MV-4-11 (cell line): ENCODE measurements around the gene CST11.

ENCODE experiments used
- DNase-seq: peaks from one replicate; lab custom pipeline; 2025; lab: John Stamatoyannopoulos, UW

CST11 gene

GRCh38 chr20:23453549-23454543 lies 1.2 kb upstream of the CST11 start:
- no peak for DNase-seq

GRCh38 chr20:23451956-23452487 lies 654 bp downstream of the CST11 start:
- no peak for DNase-seq

DNA sequence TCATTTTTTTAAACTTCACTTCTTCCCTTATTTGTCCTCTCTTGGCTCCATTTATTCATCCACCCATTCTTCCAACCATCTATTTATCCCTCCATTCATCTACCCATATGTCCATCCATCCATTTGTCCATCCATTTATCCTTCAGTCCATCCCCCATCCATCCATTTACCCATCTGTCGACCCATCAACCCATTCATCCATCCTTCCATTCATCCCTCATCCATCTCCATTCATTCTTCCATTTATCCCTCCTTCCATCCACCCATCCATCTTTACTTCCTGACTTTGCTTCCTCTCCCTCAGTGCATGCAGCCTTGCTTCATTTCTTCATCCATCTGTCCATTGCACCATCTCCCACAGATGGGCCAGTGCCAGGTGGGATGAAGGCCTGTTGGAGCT lies 1.8 kb downstream of the CST11 start:
- DNase-seq, result no peak

GRCh38 chr20:23449421-23449820 lies 3.3 kb downstream of the CST11 start:
- DNase-seq, result peak; percentile 36

DNA sequence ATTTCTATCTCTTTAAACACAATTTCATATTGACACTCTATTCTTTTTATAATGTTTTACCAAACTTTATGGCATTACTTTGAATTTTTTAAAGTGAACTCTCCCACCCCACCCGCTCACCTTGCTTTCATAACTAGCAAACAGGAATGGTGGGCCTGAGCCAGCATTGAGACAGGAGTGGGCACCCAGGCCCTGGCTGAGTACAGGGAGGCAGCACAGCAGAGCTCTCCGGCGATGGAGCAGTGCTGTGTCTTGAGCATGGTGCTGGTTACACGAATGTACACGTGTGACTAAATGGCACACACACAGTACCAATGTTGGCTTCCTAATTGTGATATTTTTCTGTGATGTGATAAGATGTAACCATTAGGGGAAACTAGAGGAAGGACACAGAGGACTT lies 4.5 kb downstream of the CST11 start:
- no peak for DNase-seq

DNA sequence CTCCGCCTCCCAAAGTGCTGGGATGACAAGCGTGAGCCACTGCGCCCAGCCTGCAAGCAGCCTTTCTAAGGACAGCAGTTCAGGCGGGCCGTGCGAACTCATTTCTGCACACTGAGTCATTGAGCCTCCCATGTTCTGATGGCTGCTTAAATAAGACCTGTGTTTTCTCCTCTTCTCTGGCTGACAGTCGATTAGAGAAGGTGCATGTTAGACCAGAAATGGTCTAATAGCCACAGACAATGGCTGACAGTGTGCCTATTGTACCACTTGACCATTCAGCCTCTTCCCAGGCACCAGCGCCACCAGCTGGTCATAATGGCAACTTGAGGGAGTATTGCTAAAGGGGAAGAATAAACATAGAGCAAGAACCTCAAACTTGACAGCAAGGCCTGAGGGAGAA lies 6.2 kb downstream of the CST11 start:
- DNase-seq, result peak; percentile 54

DNA sequence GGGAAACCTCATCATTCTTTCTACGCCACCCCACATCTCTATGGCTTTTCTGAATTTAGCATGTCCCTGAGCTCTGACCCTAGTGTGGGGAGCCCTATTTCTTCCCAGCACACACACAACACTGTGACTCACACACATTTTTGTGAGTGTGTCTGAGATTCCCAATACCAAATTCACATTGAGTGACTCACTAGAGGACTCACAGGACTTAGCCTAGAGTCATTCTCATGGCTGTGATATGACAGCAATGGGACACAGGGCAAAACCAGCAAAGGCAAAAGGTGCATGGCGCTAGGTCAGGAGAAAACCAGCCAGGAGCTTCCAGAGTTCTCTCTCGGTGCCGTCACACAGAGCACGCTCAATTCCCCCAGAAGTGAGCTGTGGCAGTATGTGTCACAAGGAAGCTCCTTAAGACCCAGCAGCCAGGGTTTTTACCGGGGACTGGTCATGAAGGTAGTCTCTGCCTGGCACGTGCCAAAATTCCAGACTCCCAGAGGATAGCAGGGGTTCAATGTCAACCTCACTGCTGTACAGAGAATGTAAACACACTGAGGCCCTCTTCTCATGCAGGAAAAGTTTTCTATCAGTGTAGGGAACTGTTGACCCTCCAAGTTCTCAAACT lies 7.0 kb downstream of the CST11 start:
- DNase-seq, result no peak

DNA sequence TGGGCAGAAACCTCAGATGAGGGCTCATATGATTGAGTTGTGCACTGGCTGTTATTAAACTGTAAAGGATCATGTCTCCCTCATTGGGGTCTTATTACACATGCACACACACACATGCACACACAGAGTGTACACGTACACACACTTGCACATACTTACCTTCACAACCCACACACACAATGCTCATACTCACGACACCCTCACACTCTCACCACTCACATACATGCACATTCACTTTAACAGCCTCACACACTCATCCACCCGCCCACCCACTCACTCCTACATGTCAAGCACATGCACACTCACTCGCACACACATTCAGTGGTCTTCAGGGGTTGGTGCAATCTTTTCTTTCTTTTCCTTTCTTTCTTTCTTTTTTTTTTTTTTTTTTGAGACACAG lies 7.8 kb downstream of the CST11 start:
- no peak for DNase-seq

DNA sequence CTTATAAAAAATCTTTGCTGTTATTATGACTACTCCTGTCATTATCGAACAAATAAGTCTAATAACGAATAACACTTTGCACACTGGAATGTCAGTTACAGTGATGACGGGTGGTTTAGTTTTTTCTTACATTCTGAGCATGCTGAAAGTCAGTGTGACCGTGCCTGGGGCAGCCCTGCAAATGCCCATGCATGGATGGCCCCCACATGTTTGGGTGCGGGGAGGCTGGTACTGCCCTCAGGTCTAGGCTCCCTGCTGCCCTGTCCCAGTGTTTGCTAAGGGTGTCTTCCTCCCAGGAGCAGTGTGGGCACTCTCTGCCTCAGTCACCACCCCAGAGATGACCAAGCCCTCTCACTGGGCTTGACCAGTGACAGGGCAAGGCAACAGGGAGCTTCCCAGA lies 10.2 kb downstream of the CST11 start:
- DNase-seq, result no peak

DNA sequence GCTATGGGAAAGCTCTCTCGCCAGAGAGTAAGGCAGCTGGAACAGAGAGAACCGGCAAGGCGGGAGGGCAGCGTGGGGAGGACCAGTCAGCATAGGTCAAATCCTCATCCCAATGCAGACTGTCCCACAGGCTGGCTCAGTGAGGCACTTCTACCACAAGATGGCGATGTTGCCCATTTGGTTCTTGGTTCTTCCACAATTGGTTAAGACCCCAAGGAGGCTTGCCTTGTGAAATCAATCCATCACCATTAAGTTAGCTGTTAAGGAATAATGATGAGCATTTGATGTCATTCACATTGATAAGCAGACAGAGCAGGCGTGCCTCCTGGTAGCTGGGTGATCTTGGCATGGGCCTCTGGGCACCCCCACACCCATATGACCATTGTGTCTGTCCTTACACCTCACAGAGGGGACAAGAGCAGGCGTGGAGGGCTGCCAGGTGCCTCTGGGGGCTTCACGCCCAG lies 10.8 kb downstream of the CST11 start:
- peak; percentile 65 for DNase-seq

DNA sequence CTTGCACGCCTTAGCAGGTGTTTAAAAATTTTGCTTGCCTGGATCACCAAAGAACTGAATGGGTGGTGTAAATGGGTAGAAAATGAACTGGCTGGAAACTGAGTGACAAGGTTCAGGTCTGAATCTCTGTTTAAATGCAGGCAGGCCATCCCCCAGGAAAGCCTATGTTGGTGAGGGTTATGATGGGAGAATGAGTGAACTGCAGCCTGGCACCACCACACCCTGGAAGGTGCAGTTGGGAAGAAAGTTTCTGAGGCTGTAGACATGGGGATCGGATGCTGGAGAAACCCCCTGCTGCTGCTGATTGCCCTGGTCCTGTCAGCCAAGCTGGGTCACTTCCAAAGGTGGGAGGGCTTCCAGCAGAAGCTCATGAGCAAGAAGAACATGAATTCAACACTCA lies 12.7 kb downstream of the CST11 start:
- no peak for DNase-seq

DNA sequence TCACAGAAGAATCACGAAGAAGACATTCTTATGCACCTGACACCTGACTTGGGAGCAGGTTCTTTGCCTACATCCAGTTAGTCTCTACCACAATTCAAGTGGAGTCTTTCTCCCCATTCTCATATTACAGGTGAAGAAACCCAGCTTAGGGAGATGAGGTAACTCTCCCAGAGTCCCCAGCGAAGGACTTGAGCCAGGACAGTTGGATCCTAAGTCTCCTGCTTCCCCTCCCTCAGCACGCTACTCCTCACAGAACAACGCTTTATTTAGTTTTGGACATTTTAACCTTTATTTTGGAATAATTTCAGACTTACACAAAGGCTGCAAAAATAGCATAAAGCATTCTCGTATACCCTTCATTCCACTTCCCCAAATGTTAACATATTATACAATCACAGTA lies 14.0 kb downstream of the CST11 start:
- no peak for DNase-seq

DNA sequence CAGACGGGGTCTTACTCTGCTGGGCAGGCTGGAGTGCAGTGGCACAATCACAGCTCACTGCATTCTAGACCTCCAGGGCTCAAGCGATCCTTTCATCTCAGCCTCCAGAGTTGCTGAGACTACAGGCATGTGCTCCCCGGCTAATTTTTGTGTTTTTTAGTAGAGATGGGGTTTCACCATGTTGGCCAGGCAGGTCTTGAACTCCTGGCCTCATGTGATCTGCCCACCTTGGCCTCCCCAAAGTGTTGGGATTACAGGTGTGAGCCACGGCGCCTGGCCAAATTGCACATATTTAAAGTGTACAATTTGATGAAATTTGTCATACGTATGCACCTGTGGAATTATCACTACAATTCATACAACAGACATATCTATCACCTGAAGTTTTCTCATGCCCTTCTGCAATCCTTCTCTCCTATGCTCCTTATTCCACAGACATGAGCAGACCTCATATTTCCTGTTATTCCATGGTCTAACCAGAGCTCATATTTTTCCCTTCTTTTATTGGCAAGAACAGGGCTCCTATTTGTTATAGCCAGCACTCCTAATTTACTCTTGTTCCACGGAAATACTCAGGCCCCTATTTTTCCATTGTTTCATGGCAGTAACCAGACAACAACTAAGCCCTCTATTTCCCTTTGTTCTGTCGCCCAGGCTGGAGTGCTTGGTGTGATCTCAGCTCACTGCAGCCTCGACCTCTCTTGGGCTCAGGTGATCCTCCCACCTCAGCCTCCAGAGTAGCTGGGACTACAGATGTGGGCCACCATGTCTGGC lies 15.4 kb downstream of the CST11 start:
- no peak for DNase-seq

- no peak for DNase-seq
Observed at GRCh38 chr20:23436681-23437080, 16.0 kb downstream of the CST11 start.

DNA sequence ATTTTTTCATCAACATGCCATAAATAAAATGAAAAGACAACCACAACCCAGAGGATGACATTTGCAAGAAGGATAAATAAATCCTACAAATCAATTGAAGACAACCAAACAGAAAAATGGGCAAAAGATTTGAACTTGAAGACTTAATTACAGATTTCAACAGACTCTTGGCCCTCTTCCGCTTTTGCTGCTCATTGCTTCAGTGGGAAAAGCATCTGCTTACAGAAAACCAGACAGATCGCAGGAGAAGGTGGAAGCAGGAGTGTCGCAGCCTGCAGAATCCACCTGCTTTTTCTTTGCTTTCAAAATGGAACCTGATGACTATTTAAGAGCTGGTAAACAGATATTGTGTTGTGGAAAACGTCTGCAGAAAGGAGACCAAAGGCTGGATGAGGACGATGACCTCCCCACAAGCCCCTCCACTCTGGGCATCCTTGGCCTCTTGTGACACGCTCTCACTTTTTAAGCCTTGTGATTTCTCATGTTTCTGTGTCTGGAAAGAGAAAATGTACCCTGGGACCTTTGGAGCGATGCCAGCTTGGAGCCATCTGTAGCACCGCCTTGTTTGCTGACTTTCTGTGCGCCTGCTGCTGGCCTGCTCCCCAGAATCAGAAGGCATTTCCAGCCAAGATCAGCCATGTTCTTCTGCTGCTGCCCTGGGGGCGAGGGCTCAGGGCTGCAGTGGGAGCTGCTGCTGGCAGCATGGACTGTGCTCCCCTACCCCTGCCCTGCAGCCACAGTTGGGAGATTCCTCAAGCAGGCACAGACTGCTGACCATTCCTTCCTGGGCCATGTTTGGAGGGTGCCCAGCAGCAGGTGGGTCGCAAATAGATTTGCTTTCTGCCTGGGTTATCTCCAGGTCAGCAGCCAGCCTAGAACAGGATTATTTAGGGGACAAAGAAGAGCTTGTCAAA lies 16.8 kb downstream of the CST11 start:
- DNase-seq, result no peak

DNA sequence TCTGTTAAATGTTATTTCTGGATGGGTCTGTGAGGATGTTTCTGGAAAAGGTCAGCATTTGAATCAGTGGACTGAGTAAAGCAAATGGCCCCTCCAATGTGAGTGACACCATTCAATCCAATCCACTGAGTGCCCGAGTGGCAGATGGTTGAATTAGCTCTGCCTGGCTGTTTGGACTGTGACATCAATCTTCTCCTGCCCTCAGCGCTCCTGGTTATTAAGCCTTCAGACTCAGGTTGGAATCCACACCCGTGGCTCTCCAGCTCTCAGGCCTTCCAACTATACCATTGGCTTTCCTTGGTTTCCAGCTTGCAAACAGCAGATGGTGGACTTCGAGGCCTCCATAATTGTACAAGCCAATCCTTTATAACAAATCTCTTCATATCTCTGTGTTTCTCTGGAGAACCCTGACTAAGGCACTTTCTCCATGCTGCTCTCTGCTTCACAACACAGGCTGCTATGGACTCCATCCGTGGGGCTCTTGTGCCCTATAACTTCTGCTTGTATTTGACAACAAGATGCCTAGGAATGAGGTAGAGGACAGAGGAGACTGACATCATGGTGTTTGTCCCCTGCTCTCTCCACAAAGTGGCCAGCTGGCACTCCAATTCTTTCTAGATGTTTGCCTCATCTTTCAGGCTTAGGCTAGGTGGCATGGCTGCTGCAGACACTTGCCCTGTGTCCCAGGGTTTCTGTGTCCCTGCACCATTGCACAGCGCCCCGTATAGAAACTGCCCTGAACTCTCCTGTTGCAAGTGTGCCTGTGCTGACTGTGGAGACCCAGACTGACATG lies 18.0 kb downstream of the CST11 start:
- DNase-seq, result no peak

DNA sequence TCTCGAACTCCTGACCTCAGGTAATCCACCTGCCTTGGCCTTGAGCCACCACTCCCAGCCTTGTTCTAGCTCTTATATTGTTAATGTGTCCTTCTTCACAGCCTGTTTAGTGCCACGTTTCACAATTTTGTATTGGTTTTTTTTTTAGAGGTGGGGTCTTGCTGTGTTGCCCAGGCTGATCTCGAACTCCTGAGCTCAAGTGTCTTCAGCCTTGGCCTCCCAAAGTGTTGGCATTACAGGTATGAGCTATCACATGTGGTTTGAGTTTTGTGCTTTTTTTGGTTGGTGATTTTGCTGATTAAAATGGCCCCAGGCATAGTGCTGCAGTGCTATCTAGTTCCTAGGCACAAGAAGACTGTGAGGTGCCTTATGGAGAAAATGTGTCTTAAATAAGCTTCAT lies 19.0 kb downstream of the CST11 start:
- DNase-seq, result no peak

DNA sequence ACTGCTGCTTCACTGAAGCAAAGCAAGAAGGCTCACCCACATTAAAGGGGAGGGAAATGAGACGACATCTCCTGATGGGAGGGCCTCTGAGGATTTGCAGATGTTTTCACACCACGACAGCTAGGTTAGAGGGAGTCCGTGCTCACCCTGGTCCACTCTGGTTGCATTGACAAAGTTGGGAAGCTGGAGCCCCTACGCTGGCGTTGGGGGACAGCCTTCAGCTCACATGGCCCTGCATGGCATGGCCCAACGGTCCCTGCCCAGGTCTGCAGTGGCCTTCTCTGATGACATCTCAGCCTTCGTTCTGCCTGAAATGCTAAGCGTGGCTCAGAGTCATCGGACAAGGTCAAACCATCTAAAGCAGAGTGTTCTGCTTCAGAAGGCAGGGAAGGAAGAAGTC lies 27.5 kb downstream of the CST11 start:
- no peak for DNase-seq

DNA sequence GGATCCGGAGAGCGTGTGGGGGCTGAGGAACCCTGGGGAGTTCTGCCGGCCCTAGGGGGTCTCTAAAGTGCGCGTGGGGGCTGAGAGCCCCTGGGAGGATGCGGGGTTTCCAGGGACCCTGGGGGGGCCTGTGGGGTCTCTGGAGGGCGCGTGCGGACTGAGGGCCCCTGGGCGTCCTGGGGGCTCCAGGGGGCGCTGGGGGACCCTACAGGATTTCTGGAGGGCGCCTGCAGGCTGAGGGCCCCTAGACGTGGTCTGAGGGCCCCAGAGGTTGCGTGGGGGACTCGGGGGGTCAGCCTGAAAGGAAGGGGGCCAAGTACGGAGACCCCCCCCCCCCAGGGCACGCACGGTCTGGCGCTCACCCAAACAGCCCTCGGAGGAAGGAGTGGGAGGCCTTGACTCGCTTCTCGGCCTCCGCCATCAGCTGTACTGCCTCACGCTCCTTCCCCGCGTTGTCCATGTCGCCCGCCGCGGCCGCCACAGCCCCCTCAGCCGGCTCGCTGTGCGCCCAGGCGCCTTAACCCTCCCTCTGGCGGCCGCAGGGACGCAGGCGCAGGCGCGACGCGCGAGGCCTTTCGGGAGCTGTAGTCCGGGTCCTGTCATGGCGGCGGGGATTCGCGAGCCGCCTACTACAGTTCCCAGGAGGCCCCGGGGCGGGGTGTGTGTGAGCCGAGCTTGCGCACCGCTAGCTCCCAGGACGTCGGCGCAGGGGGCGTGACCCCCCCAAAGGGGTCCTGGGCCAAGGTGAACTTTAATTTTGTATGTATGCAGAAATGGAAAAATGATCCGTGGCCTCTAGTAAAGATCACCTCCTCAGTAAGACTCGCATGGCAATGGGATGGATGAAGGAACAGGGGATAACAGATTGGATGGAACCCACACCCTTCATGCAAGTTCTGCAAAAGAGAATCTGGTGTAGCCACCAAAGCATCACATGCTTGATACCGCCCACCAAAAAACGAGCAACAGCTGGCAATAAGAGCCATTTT lies 31.4 kb downstream of the CST11 start, which contains the start of gene NAPB:
Gene NAPB (minus strand): TSS at position 546 of the 989 bp plus-strand sequence. CDS start 86 bp downstream, at position 460.
- DNase-seq, result peak; percentile 91
